Measurements from ENCODE around the gene ROR2. TPM values are rescaled to one million over a fixed set of nuclear protein-coding genes. Genes with fewer than 3 reads are reported as not detected.

ROR2 gene
- total and polyA plus RNA-seq, 2 of the 13 experiments (the other 11 are each of a cell fraction or from before 2014, with no cell fraction given) = not detected

GRCh38 chr9:91814753-91815152 lies 135.3 kb downstream of the ROR2 start:
- in situ Hi-C loops (cut with HindIII; ENCODE audit: extremely low pct_ligation_motif_present, low pct_unique_long_range_greater_than_20kb) = no loop called here
- no peak overlapping the region for H3K9ac ChIP-seq (ENCODE audit: insufficient read depth, low read depth, low read length)
- DNase-seq (ENCODE audit: low spot score) = no peak
- TF ChIP-seq ZSCAN20 (CRISPR knock-in tag; IDR thresholded peaks at IDR 0.05; ENCODE audit: borderline replicate concordance) = no peak
- no peak for TF ChIP-seq HDAC6 (IDR thresholded peaks at IDR 0.05; ENCODE audit: low read depth, low read length)
- no peak for TF ChIP-seq KLF16 (CRISPR knock-in tag; IDR thresholded peaks at IDR 0.05)
- TF ChIP-seq TRAFD1 (CRISPR knock-in tag; IDR thresholded peaks at IDR 0.05; ENCODE audit: borderline replicate concordance) = no peak
- TF ChIP-seq MEIS1 (CRISPR knock-in tag; IDR thresholded peaks at IDR 0.05; ENCODE audit: borderline replicate concordance) = no peak
- TF ChIP-seq ZBTB14 (CRISPR knock-in tag; IDR thresholded peaks at IDR 0.05) = no peak
- no peak for TF ChIP-seq TBP (CRISPR knock-in tag; IDR thresholded peaks at IDR 0.05)
- no peak for TF ChIP-seq ZNF557 (CRISPR knock-in tag; IDR thresholded peaks at IDR 0.05)
- peaks cover 12 to 52% of the 10 kb centered on the region in 2 experiments; a peak in 4 of 5 replicates for H3K27me3 ChIP-seq (ENCODE audit: control insufficient read depth in 1 of 2, insufficient read depth in 2 of 2, low read length in 2 of 2)
- no peak overlapping the region for H3K4me2 ChIP-seq (ENCODE audit: low read depth, low read length)
- BruUV-seq (replicated peaks) = no TSS peak
- ChIA-PET POLR2A (no interaction called here), CTCF (ENCODE audit: low intra/inter-chr PET ratio, low total read pairs) (no interaction called here)
- 21% methylated on average over 8 of the region's 8 CpGs for WGBS (ENCODE audit: low lambda C conversion rate)
- no peak for FAIRE-seq
- H3K79me2 ChIP-seq (ENCODE audit: insufficient read depth, low read length) = no peaks in the 10 kb centered on the region
- H4K20me1 ChIP-seq (ENCODE audit: insufficient read depth, low read length) = no peaks in the 10 kb centered on the region
- H3K9me3 ChIP-seq (ENCODE audit: low read length) = no peaks in the 10 kb centered on the region
- H2AFZ ChIP-seq (ENCODE audit: low read length) = no peak overlapping the region
- no peak overlapping the region for H3K27ac ChIP-seq (ENCODE audit: extremely low read length, insufficient read depth, low read length)
- no peak overlapping the region for H3K4me3 ChIP-seq (replicated peaks in 1 of 3; ENCODE audit: insufficient read depth in 1 of 3, low read depth in 2 of 3, low read length in 3 of 3)
- intact Hi-C loops (cut with micrococcal nuclease; ENCODE audit: unreplicated experiment) = no loop called here
- no peaks in the 10 kb centered on the region for H3K4me1 ChIP-seq (ENCODE audit: insufficient read depth, low read length)
- no peaks in the 10 kb centered on the region for H3K36me3 ChIP-seq (replicated peaks in 1 of 2; ENCODE audit: control insufficient read depth in 1 of 2, insufficient read depth in 2 of 2, low read length in 2 of 2)
- no peak for ATAC-seq
